Endothelial cell of coronary artery (primary cell): ENCODE data around the gene SCRN3. TPM values are rescaled to one million over a fixed set of nuclear protein-coding genes. Genes with fewer than 3 reads are reported as not detected.

Experiments used
- total RNA-seq: library from RNA; depleted of rRNA; stranded (reverse); fragments of >200 nt; gene quantifications from 2 replicates; pipeline ENCODE4 v1.2.3, GENCODE V29; 2014

SCRN3 gene
- 18.8 and 24.2 TPM in 2 replicates for total RNA-seq

DNA sequence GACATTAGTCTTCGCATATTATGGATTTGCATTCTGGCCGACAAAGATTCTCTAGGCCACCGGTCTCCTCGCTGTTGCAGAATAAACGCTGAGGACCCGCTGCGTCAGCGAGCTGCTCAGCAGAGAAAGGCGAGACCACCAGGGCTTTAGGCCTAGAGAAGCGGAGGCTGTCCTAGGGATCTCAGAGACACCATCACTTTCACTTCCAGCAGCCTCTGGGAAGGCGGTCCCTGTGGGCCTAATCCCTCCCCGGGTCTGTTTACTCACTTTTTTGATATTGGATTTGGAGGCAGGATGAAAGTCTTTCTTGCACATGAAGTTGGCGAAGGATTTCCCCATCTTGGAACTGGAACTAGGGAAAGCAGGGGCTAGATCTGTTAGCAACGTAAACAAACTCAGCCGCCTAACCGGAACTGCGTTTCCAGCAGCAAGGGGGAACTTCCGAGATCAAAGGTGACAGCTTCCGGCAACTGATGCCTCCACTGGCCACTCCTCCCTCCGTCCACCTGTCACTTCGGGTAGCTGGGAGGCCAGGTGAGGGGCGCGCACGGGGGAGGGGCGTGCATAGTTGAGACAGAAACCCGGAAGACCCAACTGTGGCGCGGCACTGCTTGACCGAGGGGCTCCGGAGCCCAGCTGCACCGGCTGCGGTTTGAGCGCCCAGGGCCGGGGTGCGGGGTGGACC is at the start of gene SCRN3:
Gene SCRN3 (plus strand): TSS at position 447 of the 685 bp plus-strand sequence. CDS start 2,554 bp downstream, outside the sequence.

Other genes with a start within 250 kb of the SCRN3 start
- 119 and 128 TPM in 2 replicates for gene OLA1, start 147.2 kb upstream of the SCRN3 start, total RNA-seq
- not detected in 2 replicates for gene SP9, start 60.8 kb upstream of the SCRN3 start, total RNA-seq
- 1.3 and 2.4 TPM in 2 replicates for gene GPR155, start 91.3 kb downstream of the SCRN3 start, total RNA-seq
- gene WIPF1, start 202.1 kb downstream of the SCRN3 start, total RNA-seq = 7.6 and 9.1 TPM in 2 replicates